Kidney (tissue), 14 donors: Measurements from ENCODE around the gene SYAP1. TPM values are rescaled to one million over a fixed set of nuclear protein-coding genes. Genes with fewer than 3 reads are reported as not detected.

Experiments
- DNase-seq, 5 donors: peaks; one replicate each; pipeline ENCODE4 v3.0.0-alpha.2; 2013 to 2020
- FAIRE-seq: peaks from 2 replicates; lab custom pipeline; 2012; peaks lifted over from hg19 to GRCh38; lab: Jason Lieb, UNC
- H3K27ac ChIP-seq, 2 donors: one replicate each; pipeline ENCODE4 v1.7.0; 2013; ENCODE audit warnings: low read depth in 2 of 2, low read length in 2 of 2, inconsistent platforms in 1 of 2
- H3K27me3 ChIP-seq: one replicate; pipeline ENCODE4 v1.7.1; 2013; ENCODE audit warnings: low read length, inconsistent platforms; ENCODE audit not compliant: control insufficient read depth, insufficient read depth
- H3K36me3 ChIP-seq, 3 donors: one replicate each; pipeline versions ENCODE4 v1.7.0 to v1.7.1; 2013; ENCODE audit warnings: low read length in 3 of 3, control low read depth in 1 of 3, inconsistent platforms in 1 of 3; ENCODE audit not compliant: insufficient read depth in 3 of 3, control insufficient read depth in 2 of 3
- H3K4me1 ChIP-seq, 3 donors: one replicate each; pipeline versions ENCODE4 v1.7.0 to v1.7.1; 2013; ENCODE audit warnings: low read length in 3 of 3, inconsistent platforms in 1 of 3, low read depth in 1 of 3; ENCODE audit not compliant: control insufficient read depth in 2 of 3, insufficient read depth in 2 of 3
- H3K4me3 ChIP-seq, 3 donors: one replicate each; pipeline versions ENCODE4 v1.7.0 to v1.8.1; 2013; ENCODE audit warnings: low read length in 3 of 3, control low read depth in 1 of 3, inconsistent platforms in 1 of 3
- H3K9ac ChIP-seq, 3 donors: one replicate each; pipeline versions ENCODE4 v1.7.0 to v1.7.1; 2013; ENCODE audit warnings: low read length in 3 of 3, control low read depth in 1 of 3, inconsistent platforms in 1 of 3
- H3K9me3 ChIP-seq, 3 donors: one replicate each; pipeline versions ENCODE4 v1.7.0 to v1.7.1; 2013; ENCODE audit warnings: low read length in 3 of 3, control low read depth in 1 of 3, inconsistent platforms in 1 of 3; ENCODE audit not compliant: control insufficient read depth in 2 of 3, insufficient read depth in 1 of 3
- CTCF ChIP-seq: IDR thresholded peaks from 3 replicates; pipeline ENCODE4 v1.5.1; 2012; ENCODE audit warnings: mild to moderate bottlenecking, moderate library complexity, borderline replicate concordance; ENCODE audit not compliant: insufficient read depth; ENCODE audit errors: extremely low read depth
- intact Hi-C: fragments of 100-400 bp; cut with DNase I; formaldehyde crosslinking; loops from one replicate; pipeline ENCODE4 v1.11.1; 2022
- polyA plus RNA-seq: library from polyadenylated mRNA; stranded (reverse); fragments of 350-450 nt; fragmentation: Illumina TruSeq; extraction: RNeasy Lipid Tissue Mini Kit (QIAGEN cat#74804); gene quantifications from one replicate; pipeline ENCODE4 v1.2.3, GENCODE V29; 2014; ENCODE audit warnings: low read depth, low replicate concordance; ENCODE audit not compliant: insufficient read depth
- total RNA-seq: library from RNA; stranded (reverse); fragmentation: NEBNext Ultra II Directional; extraction: Animal tissue kit (Norgen Biotek cat#: 25700); gene quantifications from one replicate; pipeline ENCODE4 v1.2.1, GENCODE V29; 2021
- donor health status: control.
- donor health status: control.
- donor health status: control.
- donor health status: control.
- donor health status: control.
- donor health status: DM: yes; HTN: yes; CAD: no.
- donor health status: Normal renal cell carcinoma (clear cell type).

Gene SYAP1
- total and polyA plus RNA-seq, 2 donors from 2014 or later: 16.6 to 40.3 TPM

- intact Hi-C loops: no loop called here
- no peak for TF ChIP-seq CTCF
- Histone ChIP-seq H3K27me3 (no peaks in the 10 kb centered on the region), H3K36me3 (no peaks in the 10 kb centered on the region), H3K9ac (no peak overlapping the region), H3K4me1 (no peaks in the 10 kb centered on the region), H3K9me3 (no peaks in the 10 kb centered on the region), H3K27ac (no peak overlapping the region), H3K4me3 (no peak overlapping the region)
- DNase-seq: no peak
- FAIRE-seq: no peak
These were observed 69.1 kb downstream of the SYAP1 start for GRCh38 chrX:16788477-16788876.

- H3K36me3 ChIP-seq: no peaks in the 10 kb centered on the region
- H3K4me3 ChIP-seq: no peak overlapping the region
- intact Hi-C loops: no loop called here
- H3K9ac ChIP-seq: no peak overlapping the region
- H3K4me1 ChIP-seq: no peaks in the 10 kb centered on the region
- H3K27me3 ChIP-seq: no peaks in the 10 kb centered on the region
- DNase-seq: no peak
- H3K9me3 ChIP-seq: no peaks in the 10 kb centered on the region
- no peak for TF ChIP-seq CTCF
- no peak overlapping the region for H3K27ac ChIP-seq
- FAIRE-seq: no peak
These were observed 76.9 kb downstream of the SYAP1 start for GRCh38 chrX:16796298-16796697.

- Histone ChIP-seq H3K9me3 (no peaks in the 10 kb centered on the region), H3K4me3 (no peak overlapping the region), H3K27me3 (no peaks in the 10 kb centered on the region), H3K9ac (no peak overlapping the region), H3K27ac (no peak overlapping the region), H3K36me3 (no peaks in the 10 kb centered on the region), H3K4me1 (no peaks in the 10 kb centered on the region)
- intact Hi-C loops: no loop called here
- no peak for TF ChIP-seq CTCF
- DNase-seq: no peak
- FAIRE-seq: no peak
These were observed 77.9 kb downstream of the SYAP1 start for GRCh38 chrX:16797358-16797757.

- H3K9ac ChIP-seq: no peak overlapping the region
- DNase-seq (no peak), FAIRE-seq (no peak)
- H3K4me1 ChIP-seq: no peaks in the 10 kb centered on the region
- no peak for TF ChIP-seq CTCF
- H3K27me3 ChIP-seq: no peaks in the 10 kb centered on the region
- H3K27ac ChIP-seq: no peak overlapping the region
- no peaks in the 10 kb centered on the region for H3K9me3 ChIP-seq
- intact Hi-C loops: no loop called here
- H3K4me3 ChIP-seq: no peak overlapping the region
- H3K36me3 ChIP-seq: no peaks in the 10 kb centered on the region
These were observed 78.4 kb downstream of the SYAP1 start for GRCh38 chrX:16797841-16798240.
